ENCODE measurements around the gene ZNF668. TPM values are rescaled to one million over a fixed set of nuclear protein-coding genes. Genes with fewer than 3 reads are reported as not detected.
A peak's percentile ranks its signal among the peaks of the same experiment; 100 is the strongest.

Gene ZNF668
- total RNA-seq, 1 experiment from 2014 or later, result 16.8 TPM

- no peaks in the 10 kb centered on the region for H3K9me2 ChIP-seq (ENCODE audit: insufficient read depth)
- CTCF ChIA-PET, result interaction anchor here (0.8 kb wide), 1 partner anchor 29 kb away, joined by 5 read pairs; no protein-coding TSS in a partner anchor
- H4K20me1 ChIP-seq (ENCODE audit: insufficient read depth), result peaks cover 4% of the 10 kb centered on the region; the same call in 1 of the 2 replicates
- BruUV-seq (replicated peaks), result no TSS peak
- RAD21 ChIA-PET (ENCODE audit: low non-redundant PET in 1 of 2, low total read pairs in 2 of 2, uncharacterized antibody in 2 of 2, unreplicated experiment in 2 of 2), result interaction anchor here in 1 of 2 experiments (0.6 kb wide), 1 partner anchor 29 kb away, joined by 3 read pairs; no protein-coding TSS in a partner anchor
- H3K4me2 ChIP-seq (ENCODE audit: low read length), result no peak overlapping the region
- no peak overlapping the region for H3K4me3 ChIP-seq (replicated peaks in 1 of 2; ENCODE audit: low read depth in 1 of 2, low read length in 2 of 2)
- H2AFZ ChIP-seq (ENCODE audit: low read depth, low read length, poor library complexity, severe bottlenecking), result no peak overlapping the region
- no peaks in the 10 kb centered on the region for H3K27me3 ChIP-seq (ENCODE audit: insufficient read depth, low read length)
- H3K79me2 ChIP-seq (ENCODE audit: insufficient read depth, low read length), result peaks cover 36% of the 10 kb centered on the region
- H3K9ac ChIP-seq (ENCODE audit: low read length), result no peak overlapping the region
- H3K9me3 ChIP-seq (ENCODE audit: control insufficient read depth in 1 of 2, insufficient read depth in 1 of 2, low read depth in 1 of 2, low read length in 2 of 2), result no peaks in the 10 kb centered on the region
- POLR2A ChIA-PET, result interaction anchor here (0.9 to 1.3 kb wide), 2 partner anchors 22 to 41 kb away, joined by 3 to 4 read pairs; partner anchors contain the start of gene PRSS8
- no peak for DNase-seq (ENCODE audit: low read depth, low spot score)
- intact Hi-C loops (cut with micrococcal nuclease), result no loop called here
- H3K27ac ChIP-seq (ENCODE audit: low read depth, low read length), result no peak overlapping the region
- H3K4me1 ChIP-seq (ENCODE audit: control insufficient read depth in 1 of 2, insufficient read depth in 2 of 2, low read length in 2 of 2), result peaks cover 4 to 36% of the 10 kb centered on the region in 2 experiments; a peak in 3 of 4 replicates
- TF ChIP-seq EGR1 (IDR thresholded peaks at IDR 0.05; ENCODE audit: low read depth) (no peak), POLR2AphosphoS5 (IDR thresholded peaks at IDR 0.05; ENCODE audit: low read depth, low read length) (peak; percentile 32)
- ATAC-seq, result no peak
- H3K36me3 ChIP-seq (ENCODE audit: control insufficient read depth in 1 of 2, insufficient read depth in 2 of 2, low read length in 2 of 2), result peaks cover 14 to 39% of the 10 kb centered on the region in 2 experiments
Observed at GRCh38 chr16:31113121-31114120, 39.4 kb upstream of the ZNF668 start.

GRCh38 chr16:31112711-31113110 lies 38.7 kb upstream of the ZNF668 start:
- no TSS peak for BruUV-seq (replicated peaks)
- no peaks in the 10 kb centered on the region for H3K9me2 ChIP-seq (ENCODE audit: insufficient read depth)
- RAD21 ChIA-PET (ENCODE audit: low non-redundant PET in 1 of 2, low total read pairs in 2 of 2, uncharacterized antibody in 2 of 2, unreplicated experiment in 2 of 2), result interaction anchor here in 1 of 2 experiments (0.6 kb wide), 1 partner anchor 30 kb away, joined by 3 read pairs; no protein-coding TSS in a partner anchor
- H3K27ac ChIP-seq (ENCODE audit: low read depth, low read length), result no peak overlapping the region
- POLR2A ChIA-PET, result no interaction called here
- no peak overlapping the region for H2AFZ ChIP-seq (ENCODE audit: low read depth, low read length, poor library complexity, severe bottlenecking)
- ATAC-seq, result no peak
- no peaks in the 10 kb centered on the region for H3K27me3 ChIP-seq (ENCODE audit: insufficient read depth, low read length)
- no peak overlapping the region for H3K9ac ChIP-seq (ENCODE audit: low read length)
- intact Hi-C loops (cut with micrococcal nuclease), result no loop called here
- peaks cover 4 to 38% of the 10 kb centered on the region in 2 experiments; a peak in 3 of 4 replicates for H3K4me1 ChIP-seq (ENCODE audit: control insufficient read depth in 1 of 2, insufficient read depth in 2 of 2, low read length in 2 of 2)
- peaks cover 14 to 39% of the 10 kb centered on the region in 2 experiments for H3K36me3 ChIP-seq (ENCODE audit: control insufficient read depth in 1 of 2, insufficient read depth in 2 of 2, low read length in 2 of 2)
- no peak for DNase-seq (ENCODE audit: low read depth, low spot score)
- no peak overlapping the region for H3K4me2 ChIP-seq (ENCODE audit: low read length)
- H4K20me1 ChIP-seq (ENCODE audit: insufficient read depth), result no peaks in the 10 kb centered on the region
- CTCF ChIA-PET, result no interaction called here
- H3K9me3 ChIP-seq (ENCODE audit: control insufficient read depth in 1 of 2, insufficient read depth in 1 of 2, low read depth in 1 of 2, low read length in 2 of 2), result no peaks in the 10 kb centered on the region
- no peak overlapping the region for H3K4me3 ChIP-seq (replicated peaks in 1 of 2; ENCODE audit: low read depth in 1 of 2, low read length in 2 of 2)
- peaks cover 30% of the 10 kb centered on the region for H3K79me2 ChIP-seq (ENCODE audit: insufficient read depth, low read length)
- TF ChIP-seq MAX (IDR thresholded peaks at IDR 0.05), result no peak
- TF ChIP-seq POLR2A (IDR thresholded peaks at IDR 0.05; ENCODE audit: borderline replicate concordance, extremely low read depth, insufficient read depth, insufficient read length), result no peak
- no peak for TF ChIP-seq CEBPB (IDR thresholded peaks at IDR 0.05; ENCODE audit: low read depth)
- TF ChIP-seq ELF1 (IDR thresholded peaks at IDR 0.05; ENCODE audit: borderline replicate concordance, low read depth), result no peak
- no peak for TF ChIP-seq FOSL1 (IDR thresholded peaks at IDR 0.05; ENCODE audit: low read depth)
- no peak for TF ChIP-seq REST (IDR thresholded peaks at IDR 0.05; ENCODE audit: low read depth)
- no peak for TF ChIP-seq EZH2phosphoT487 (IDR thresholded peaks at IDR 0.05; ENCODE audit: borderline replicate concordance)
- TF ChIP-seq ZNF274 (IDR thresholded peaks at IDR 0.05; ENCODE audit: low read depth, low read length), result no peak
- TF ChIP-seq POLR2AphosphoS5 (IDR thresholded peaks at IDR 0.05; ENCODE audit: low read depth, low read length), result no peak
- no peak for TF ChIP-seq SIN3A (IDR thresholded peaks at IDR 0.05; ENCODE audit: low read depth)
- TF ChIP-seq ZBTB33 (IDR thresholded peaks at IDR 0.05; ENCODE audit: extremely low read depth, insufficient replicate concordance, low read length), result no peak
